NCI-H748 treated with DMSO at 0.1 percent for 48 hours (cell line): ENCODE data around the gene GPR107.
A peak's percentile ranks its signal among the peaks of the same experiment; 100 is the strongest.

ENCODE experiments used
- DNase-seq: peaks from one replicate; lab custom pipeline; 2025; lab: John Stamatoyannopoulos, UW

Gene GPR107

GRCh38 chr9:130054325-130054786 is 650 bp downstream of the GPR107 start:
- no peak for DNase-seq

- no peak for DNase-seq
Observed at GRCh38 chr9:130054820-130055219, 1.1 kb downstream of the GPR107 start.

- no peak for DNase-seq
Observed at GRCh38 chr9:130058154-130058553, 4.4 kb downstream of the GPR107 start.

GRCh38 chr9:130058887-130059286 is 5.2 kb downstream of the GPR107 start:
- no peak for DNase-seq

GRCh38 chr9:130060296-130060695 is 6.6 kb downstream of the GPR107 start:
- no peak for DNase-seq

GRCh38 chr9:130062750-130063149 is 9.0 kb downstream of the GPR107 start:
- no peak for DNase-seq

GRCh38 chr9:130064621-130065020 is 10.9 kb downstream of the GPR107 start:
- DNase-seq, result no peak

- no peak for DNase-seq
Observed at GRCh38 chr9:130069048-130069447, 15.3 kb downstream of the GPR107 start.

GRCh38 chr9:130072515-130073235 is 19.0 kb downstream of the GPR107 start:
- no peak for DNase-seq

GRCh38 chr9:130073373-130073772 is 19.7 kb downstream of the GPR107 start:
- DNase-seq, result no peak

GRCh38 chr9:130078547-130078946 is 24.8 kb downstream of the GPR107 start:
- no peak for DNase-seq

- DNase-seq, result no peak
Observed at GRCh38 chr9:130084337-130084736, 30.6 kb downstream of the GPR107 start.

GRCh38 chr9:130088051-130088450 is 34.3 kb downstream of the GPR107 start:
- DNase-seq, result no peak

GRCh38 chr9:130089141-130089540 is 35.4 kb downstream of the GPR107 start:
- DNase-seq, result no peak

GRCh38 chr9:130090915-130091314 is 37.2 kb downstream of the GPR107 start:
- no peak for DNase-seq

GRCh38 chr9:130092910-130093309 is 39.2 kb downstream of the GPR107 start:
- DNase-seq, result no peak

GRCh38 chr9:130095872-130096271 is 42.2 kb downstream of the GPR107 start:
- DNase-seq, result no peak

GRCh38 chr9:130100681-130101080 is 47.0 kb downstream of the GPR107 start:
- no peak for DNase-seq

GRCh38 chr9:130101915-130102314 is 48.2 kb downstream of the GPR107 start:
- no peak for DNase-seq

GRCh38 chr9:130104491-130105193 is 50.9 kb downstream of the GPR107 start:
- DNase-seq, result no peak

- DNase-seq, result no peak
Observed at GRCh38 chr9:130106860-130107233, 53.1 kb downstream of the GPR107 start.

- DNase-seq, result peak; percentile 45
Observed at GRCh38 chr9:130107234-130107861, 53.6 kb downstream of the GPR107 start.

- DNase-seq, result no peak
Observed at GRCh38 chr9:130107955-130108354, 54.2 kb downstream of the GPR107 start.
